Caco-2 (cell line): ENCODE measurements around the gene CRYBG3. TPM values are rescaled to one million over a fixed set of nuclear protein-coding genes. Genes with fewer than 3 reads are reported as not detected.

Experiments used
- BruUV-seq: library from RNA; stranded (reverse); fragments of 400-500 nt; replicated peaks from 2 replicates; lab custom pipeline; 2021; lab: Mats Ljungman, UMichigan
- CTCF ChIA-PET: fragments of 300-600 bp; sonication (Branson Sonifier 250); formaldehyde crosslinking; loops from one replicate; lab custom pipeline; 2022; ENCODE audit warnings: antibody characterized with exemption; lab: Charles Lee
- POLR2A ChIA-PET: fragments of 300-600 bp; sonication (Branson Sonifier 250); formaldehyde crosslinking; loops from one replicate; lab custom pipeline; 2022; ENCODE audit warnings: antibody characterized with exemption; lab: Charles Lee
- DNase-seq, 2 experiments: peaks; one replicate each; pipeline versions ENCODE4 v3.0.0 to v3.0.0-alpha.2; 2020 to 2022
- H3K27me3 ChIP-seq: replicated peaks from 2 replicates; pipeline ENCODE4 v1.6.0; 2011; ENCODE audit warnings: low read length; ENCODE audit not compliant: control insufficient read depth, insufficient read depth
- H3K36me3 ChIP-seq: 2 replicates; pipeline ENCODE4 v1.5.1; 2011; ENCODE audit warnings: low read length; ENCODE audit not compliant: control insufficient read depth, insufficient read depth
- H3K4me1 ChIP-seq: fragments of 250-450 bp; sonication (Bioruptor Pico); 2 replicates; pipeline ENCODE4 v1.5.1; 2020; ENCODE audit warnings: mild to moderate bottlenecking
- H3K4me3 ChIP-seq: 2 replicates; pipeline ENCODE4 v1.5.1; 2011; ENCODE audit warnings: low read depth, mild to moderate bottlenecking, control low read depth, low read length
- H3K9me3 ChIP-seq: fragments of 250-450 bp; sonication (Bioruptor Pico); 2 replicates; pipeline ENCODE4 v1.5.1; 2020; ENCODE audit warnings: mild to moderate bottlenecking, moderate library complexity
- H3K27ac Mint-ChIP-seq: one replicate; pipeline ENCODE4 v1.8.0; 2022; ENCODE audit warnings: mixed read lengths; ENCODE audit not compliant: unreplicated experiment
- H3K27me3 Mint-ChIP-seq: one replicate; pipeline ENCODE4 v1.8.0; 2022; ENCODE audit warnings: mixed read lengths; ENCODE audit not compliant: insufficient read depth, unreplicated experiment
- H3K36me3 Mint-ChIP-seq: one replicate; pipeline ENCODE4 v1.8.0; 2022; ENCODE audit warnings: mild to moderate bottlenecking, mixed read lengths; ENCODE audit not compliant: insufficient read depth, unreplicated experiment
- H3K4me1 Mint-ChIP-seq: one replicate; pipeline ENCODE4 v1.8.0; 2022; ENCODE audit warnings: low read depth, mixed read lengths; ENCODE audit not compliant: unreplicated experiment
- H3K4me3 Mint-ChIP-seq: one replicate; pipeline ENCODE4 v1.8.0; 2022; ENCODE audit warnings: mild to moderate bottlenecking, moderate library complexity, mixed read lengths; ENCODE audit not compliant: unreplicated experiment
- H3K9me3 Mint-ChIP-seq: one replicate; pipeline ENCODE4 v1.8.0; 2022; ENCODE audit warnings: mixed read lengths; ENCODE audit not compliant: unreplicated experiment
- intact Hi-C: fragments of 100-400 bp; cut with micrococcal nuclease; formaldehyde crosslinking; loops from one replicate; pipeline ENCODE4 v1.10.0; 2022; ENCODE audit not compliant: unreplicated experiment
- total RNA-seq: library from RNA; stranded (reverse); gene quantifications from 2 replicates; pipeline ENCODE4 v1.2.3, GENCODE V29; 2022
- TF ChIP-seq, protein P1 (sequence below), 2 experiments: fragments of 200-600 bp in 1 of 2; IDR thresholded peaks; 1 replicate in 1 of 2; 2 replicates in 1 of 2; pipeline versions ENCODE4 v1.5.1 to v1.8.0; 2011 to 2022; ENCODE audit warnings: antibody characterized with exemption in 1 of 2, control low read depth in 1 of 2, inconsistent platforms in 1 of 2, low read depth in 1 of 2, low read length in 1 of 2, mild to moderate bottlenecking in 1 of 2, moderate library complexity in 1 of 2; ENCODE audit not compliant: insufficient read depth in 1 of 2, severe bottlenecking in 1 of 2, unreplicated experiment in 1 of 2

Gene CRYBG3
- total RNA-seq, 1 experiment from 2014 or later = 1.3 TPM

DNA sequence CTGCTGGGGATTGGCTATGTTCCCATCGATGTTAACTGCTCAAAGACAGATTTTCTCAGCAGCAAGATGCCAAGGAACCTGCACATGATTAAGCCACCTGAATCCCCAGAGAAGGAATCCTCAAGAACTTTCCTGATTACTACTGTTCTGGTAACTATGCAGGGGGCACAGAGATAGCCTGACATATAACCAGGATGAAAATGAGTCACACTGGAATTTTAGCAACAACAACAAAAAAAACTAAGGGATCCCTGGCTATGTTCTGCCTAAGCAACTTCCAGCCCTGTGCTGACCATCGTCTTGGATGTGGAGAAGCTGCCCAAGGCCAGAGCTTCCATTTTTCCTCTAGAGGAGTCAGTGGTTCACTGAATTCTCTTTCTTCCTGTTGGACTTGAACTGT is 136.6 kb downstream of the CRYBG3 start:
- intact Hi-C loops = no loop called here
- Mint-ChIP-seq H3K27me3 (no peaks in the 10 kb centered on the region), H3K36me3 (peaks cover 6% of the 10 kb centered on the region), H3K27ac (no peak overlapping the region), H3K4me3 (no peak overlapping the region), H3K4me1 (no peaks in the 10 kb centered on the region), H3K9me3 (no peaks in the 10 kb centered on the region)
- POLR2A ChIA-PET = no interaction called here
- Histone ChIP-seq H3K9me3 (no peaks in the 10 kb centered on the region), H3K4me1 (no peaks in the 10 kb centered on the region), H3K4me3 (no peak overlapping the region), H3K36me3 (no peaks in the 10 kb centered on the region; the same call in 1 of the 2 replicates), H3K27me3 (no peaks in the 10 kb centered on the region)
- CTCF ChIA-PET = no interaction called here
- no peak for DNase-seq
- TF ChIP-seq, protein P1, sequence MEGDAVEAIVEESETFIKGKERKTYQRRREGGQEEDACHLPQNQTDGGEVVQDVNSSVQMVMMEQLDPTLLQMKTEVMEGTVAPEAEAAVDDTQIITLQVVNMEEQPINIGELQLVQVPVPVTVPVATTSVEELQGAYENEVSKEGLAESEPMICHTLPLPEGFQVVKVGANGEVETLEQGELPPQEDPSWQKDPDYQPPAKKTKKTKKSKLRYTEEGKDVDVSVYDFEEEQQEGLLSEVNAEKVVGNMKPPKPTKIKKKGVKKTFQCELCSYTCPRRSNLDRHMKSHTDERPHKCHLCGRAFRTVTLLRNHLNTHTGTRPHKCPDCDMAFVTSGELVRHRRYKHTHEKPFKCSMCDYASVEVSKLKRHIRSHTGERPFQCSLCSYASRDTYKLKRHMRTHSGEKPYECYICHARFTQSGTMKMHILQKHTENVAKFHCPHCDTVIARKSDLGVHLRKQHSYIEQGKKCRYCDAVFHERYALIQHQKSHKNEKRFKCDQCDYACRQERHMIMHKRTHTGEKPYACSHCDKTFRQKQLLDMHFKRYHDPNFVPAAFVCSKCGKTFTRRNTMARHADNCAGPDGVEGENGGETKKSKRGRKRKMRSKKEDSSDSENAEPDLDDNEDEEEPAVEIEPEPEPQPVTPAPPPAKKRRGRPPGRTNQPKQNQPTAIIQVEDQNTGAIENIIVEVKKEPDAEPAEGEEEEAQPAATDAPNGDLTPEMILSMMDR (IDR thresholded peaks at IDR 0.05; ENCODE audit: insufficient read depth in 1 of 2, low read depth in 1 of 2, low read length in 1 of 2, severe bottlenecking in 1 of 2, unreplicated experiment in 1 of 2) = no peak
- BruUV-seq = no TSS peak

DNA sequence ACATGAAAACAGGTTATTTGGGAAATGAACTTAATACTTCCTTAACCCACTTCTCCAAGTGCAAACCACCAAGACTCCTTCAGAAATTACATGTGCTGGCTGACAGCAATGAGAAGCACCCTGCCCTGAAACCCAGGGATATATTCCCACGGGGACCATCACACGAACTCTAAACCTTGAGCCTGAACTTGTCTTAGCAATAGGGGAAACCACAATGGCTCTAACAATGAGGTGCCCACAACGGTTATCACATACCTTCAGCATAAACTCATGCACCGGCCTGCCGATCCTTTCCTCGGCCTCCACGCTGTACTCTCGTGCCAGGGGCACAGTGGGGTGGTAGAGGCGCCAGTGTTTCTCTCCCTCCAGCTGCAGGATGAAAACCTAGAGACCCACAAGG is 137.0 kb downstream of the CRYBG3 start:
- Histone ChIP-seq H3K27me3 (no peaks in the 10 kb centered on the region), H3K4me3 (no peak overlapping the region), H3K9me3 (no peaks in the 10 kb centered on the region), H3K36me3 (no peaks in the 10 kb centered on the region; the same call in 1 of the 2 replicates), H3K4me1 (no peaks in the 10 kb centered on the region)
- TF ChIP-seq, protein P1 (IDR thresholded peaks at IDR 0.05; ENCODE audit: insufficient read depth in 1 of 2, low read depth in 1 of 2, low read length in 1 of 2, severe bottlenecking in 1 of 2, unreplicated experiment in 1 of 2) = no peak
- BruUV-seq = no TSS peak
- POLR2A ChIA-PET = no interaction called here
- peaks cover 6% of the 10 kb centered on the region for H3K36me3 Mint-ChIP-seq
- H3K27me3 Mint-ChIP-seq = no peaks in the 10 kb centered on the region
- no peaks in the 10 kb centered on the region for H3K4me1 Mint-ChIP-seq
- CTCF ChIA-PET = no interaction called here
- H3K27ac Mint-ChIP-seq = no peak overlapping the region
- no peaks in the 10 kb centered on the region for H3K9me3 Mint-ChIP-seq
- DNase-seq = no peak
- intact Hi-C loops = no loop called here
- H3K4me3 Mint-ChIP-seq = no peak overlapping the region

DNA sequence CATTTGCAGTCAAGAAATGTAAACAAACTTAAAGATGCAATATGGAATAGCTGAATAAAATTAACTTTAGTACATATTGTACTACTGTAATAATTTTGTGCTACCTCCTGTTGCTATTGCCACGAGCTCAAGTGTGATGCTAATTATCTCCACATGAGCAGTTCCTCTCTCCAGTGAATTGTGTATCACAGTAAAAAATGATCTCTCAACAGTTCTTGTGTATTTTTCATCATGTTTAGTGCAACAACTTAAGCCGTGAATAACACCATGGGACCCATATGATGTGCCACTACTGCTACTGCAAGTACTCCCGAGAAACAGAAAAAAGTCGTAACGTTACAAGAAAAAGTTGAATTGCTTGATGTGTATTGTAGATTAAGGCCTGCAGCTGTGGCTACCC is 138.1 kb downstream of the CRYBG3 start:
- intact Hi-C loops = no loop called here
- H3K27ac Mint-ChIP-seq = no peak overlapping the region
- no peak for DNase-seq
- no peak overlapping the region for H3K4me3 ChIP-seq
- no peaks in the 10 kb centered on the region; the same call in 1 of the 2 replicates for H3K36me3 ChIP-seq
- no peaks in the 10 kb centered on the region for H3K27me3 ChIP-seq
- TF ChIP-seq, protein P1 (IDR thresholded peaks at IDR 0.05; ENCODE audit: insufficient read depth in 1 of 2, low read depth in 1 of 2, low read length in 1 of 2, severe bottlenecking in 1 of 2, unreplicated experiment in 1 of 2) = no peak
- no peak overlapping the region for H3K4me3 Mint-ChIP-seq
- H3K36me3 Mint-ChIP-seq = peaks cover 6% of the 10 kb centered on the region
- BruUV-seq = no TSS peak
- no peaks in the 10 kb centered on the region for H3K27me3 Mint-ChIP-seq
- no peaks in the 10 kb centered on the region for H3K9me3 ChIP-seq
- H3K4me1 ChIP-seq = no peaks in the 10 kb centered on the region
- H3K4me1 Mint-ChIP-seq = no peaks in the 10 kb centered on the region
- H3K9me3 Mint-ChIP-seq = no peaks in the 10 kb centered on the region
- POLR2A ChIA-PET = no interaction called here
- CTCF ChIA-PET = no interaction called here
